Superior temporal gyrus (tissue), 1 donor: Measurements from ENCODE around the gene PORCN.

Experiments used
- DNase-seq: peaks from one replicate; pipeline ENCODE4 v3.0.0-alpha.2; 2016; ENCODE audit errors: extremely low spot score

PORCN gene

GRCh38 chrX:48508400-48509244 is at the start of gene PORCN:
TSS of gene PORCN (plus strand) at chrX:48508992. CDS start at chrX:48509821, 829 bp downstream.
- DNase-seq, result peak; percentile 51

GRCh38 chrX:48459483-48459882 is 49.3 kb upstream of the PORCN start:
- DNase-seq, result no peak

- no peak for DNase-seq
Measured at GRCh38 chrX:48460031-48460430, 48.8 kb upstream of the PORCN start.

- DNase-seq, result no peak
Measured at GRCh38 chrX:48460606-48461005, 48.2 kb upstream of the PORCN start.

DNA sequence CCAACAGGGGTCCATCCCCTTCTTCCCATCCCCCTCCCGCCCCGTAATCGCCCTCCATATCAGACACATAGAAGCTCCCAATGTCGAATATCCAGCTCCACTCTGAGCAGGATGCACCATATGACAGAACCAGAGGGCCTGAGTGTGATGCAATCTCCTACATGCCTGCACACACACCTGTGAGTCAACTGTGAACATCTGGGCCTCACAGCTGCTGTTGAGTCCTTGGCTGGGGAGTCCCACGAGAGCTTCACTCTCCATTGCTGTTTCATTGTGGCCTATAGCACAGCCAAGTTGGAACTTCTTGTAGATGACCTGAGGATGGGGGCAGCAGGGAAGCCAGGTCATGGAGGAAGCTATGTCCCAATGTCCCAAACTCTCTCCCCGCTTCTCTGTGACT is 47.0 kb upstream of the PORCN start:
- DNase-seq, result no peak

- DNase-seq, result no peak
Measured at GRCh38 chrX:48465336-48465933, 43.4 kb upstream of the PORCN start.

DNA sequence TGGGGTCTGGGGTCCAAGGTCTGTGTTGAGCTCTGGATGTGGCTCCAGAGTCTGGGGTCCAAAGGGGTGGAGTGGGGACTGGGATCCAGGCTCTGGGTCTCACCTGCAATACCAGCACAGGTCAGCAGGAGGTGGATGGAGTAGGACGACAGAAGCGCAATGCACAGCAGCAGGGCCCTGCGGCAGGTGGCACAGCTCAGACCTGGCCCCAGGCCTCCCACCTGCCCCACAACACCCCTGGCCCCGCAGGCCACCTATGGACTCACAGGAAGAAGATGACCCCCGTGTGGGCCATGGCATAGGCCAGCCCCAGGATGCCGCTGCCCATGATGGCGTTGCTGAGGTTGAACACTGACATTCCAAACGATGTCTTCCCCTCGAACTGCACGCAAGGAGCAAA is 42.1 kb upstream of the PORCN start:
- DNase-seq, result no peak

GRCh38 chrX:48467281-48467761 is 41.5 kb upstream of the PORCN start:
- no peak for DNase-seq

GRCh38 chrX:48468247-48468671 is 40.5 kb upstream of the PORCN start:
- DNase-seq, result no peak

GRCh38 chrX:48468693-48469691 is 39.8 kb upstream of the PORCN start:
- DNase-seq, result no peak

DNA sequence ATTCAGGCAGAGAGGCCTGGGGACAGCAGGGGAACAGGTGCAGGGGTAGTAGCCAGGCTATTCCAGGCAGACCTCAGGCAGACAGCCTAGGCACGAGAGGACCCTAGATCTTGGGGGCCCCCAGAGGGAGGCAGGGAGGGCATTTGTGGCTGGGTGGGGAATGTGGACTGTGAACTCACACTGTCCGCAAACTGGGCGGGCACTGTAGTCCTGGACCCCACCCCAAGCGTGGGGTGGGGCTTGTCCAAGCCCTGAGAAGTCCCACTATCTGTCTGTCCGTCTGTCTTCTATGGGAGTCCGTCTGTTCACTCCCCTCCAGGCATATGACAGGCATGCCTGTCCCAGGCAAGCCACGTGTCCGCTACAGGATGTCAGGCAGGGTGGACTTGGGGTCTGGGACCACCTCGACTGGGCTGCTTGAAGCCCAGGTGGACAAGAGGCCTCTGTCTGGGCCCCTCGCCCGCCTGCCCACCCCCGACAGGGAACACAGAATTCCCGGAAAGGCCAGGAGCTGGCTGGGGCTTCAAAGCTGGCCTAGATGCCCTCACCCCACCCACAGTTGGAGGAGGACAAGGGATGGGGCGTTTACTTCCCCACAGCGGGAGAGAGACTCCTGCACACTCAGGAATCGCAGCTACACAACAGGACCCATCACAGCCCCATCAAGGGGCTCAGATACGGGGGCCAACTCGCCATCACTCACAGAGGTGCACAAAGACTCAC is 38.5 kb upstream of the PORCN start, which contains the start of gene SLC38A5:
Gene SLC38A5 (minus strand): TSS at position 151 of the 723 bp plus-strand sequence. CDS start 2,336 bp downstream, outside the sequence.
- no peak for DNase-seq

- no peak for DNase-seq
Measured at GRCh38 chrX:48470833-48471118, 38.0 kb upstream of the PORCN start.

DNA sequence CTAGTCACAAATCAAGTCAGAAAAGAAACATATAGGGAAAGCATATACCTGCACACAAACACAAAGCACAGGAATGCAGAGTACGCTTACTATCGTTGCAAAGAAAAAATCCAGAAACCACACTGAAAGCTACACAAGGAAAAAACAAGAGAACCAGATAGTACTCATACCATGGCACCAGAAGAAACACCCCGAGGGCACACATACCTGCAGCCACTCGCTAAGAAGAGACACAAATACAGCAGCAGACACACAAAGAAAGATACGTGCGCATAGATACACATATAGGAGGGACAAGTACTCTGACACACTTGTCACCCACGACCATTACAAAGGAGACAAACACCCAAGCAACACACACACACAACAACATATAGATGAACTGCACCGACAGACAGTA is 37.3 kb upstream of the PORCN start:
- no peak for DNase-seq

DNA sequence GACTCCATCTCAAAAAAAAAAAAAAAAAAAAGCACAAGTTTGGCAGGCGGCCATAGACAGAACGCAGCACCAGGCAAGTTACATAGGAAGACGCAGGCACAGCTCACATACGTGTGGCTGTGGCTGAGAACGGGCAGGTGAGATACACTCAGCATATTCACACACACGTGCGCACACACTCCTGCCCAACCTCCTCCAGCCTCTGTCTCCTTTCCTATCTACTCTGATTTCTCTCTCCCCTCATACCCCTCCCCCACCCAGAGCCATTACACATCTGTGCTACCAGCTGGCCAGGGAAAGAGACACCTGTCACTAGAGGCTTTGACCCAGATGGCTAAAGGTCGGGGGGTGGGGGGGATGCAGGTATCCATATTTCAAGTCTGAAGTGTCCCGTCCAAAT is 36.6 kb upstream of the PORCN start:
- DNase-seq, result no peak

DNA sequence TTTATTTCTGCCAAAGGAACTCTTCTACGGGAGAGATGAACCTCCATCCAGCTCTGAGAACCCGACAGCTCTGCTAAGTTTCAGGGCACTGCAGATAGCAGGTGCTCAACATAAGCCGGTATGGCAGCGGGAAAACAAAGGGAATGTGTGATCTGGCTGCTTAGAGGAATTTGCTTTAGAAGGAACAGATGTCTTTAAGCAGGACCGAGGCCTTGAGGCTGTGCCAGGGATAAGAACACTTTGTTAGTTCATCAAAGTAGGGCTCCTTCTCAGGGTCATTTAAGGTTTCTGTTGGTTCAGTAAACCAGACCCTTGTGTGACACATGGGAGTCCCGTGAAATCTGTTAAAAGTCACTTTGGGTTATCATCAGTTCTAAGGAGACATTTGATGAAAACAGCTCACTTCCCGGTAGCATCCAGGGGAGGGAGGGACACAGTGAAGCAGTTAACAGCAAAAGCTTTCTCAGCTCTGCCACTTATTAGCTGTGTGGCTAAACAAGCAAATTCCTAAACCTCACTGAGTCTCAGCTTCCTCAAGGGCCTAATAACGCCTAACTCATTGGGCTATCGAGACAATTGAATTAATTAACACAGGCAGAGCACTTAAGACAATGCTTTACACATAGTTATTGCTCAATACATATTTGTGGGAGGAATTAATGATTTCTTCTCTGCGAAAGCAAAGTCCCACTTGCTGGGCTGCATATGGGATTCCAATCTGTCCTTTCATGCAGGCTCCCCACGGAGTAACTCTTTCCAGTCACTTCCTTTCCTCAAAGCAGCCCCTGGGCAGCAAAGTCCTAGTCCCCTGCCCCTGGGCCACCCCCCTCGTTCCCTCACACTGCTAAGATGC is 35.7 kb upstream of the PORCN start:
- DNase-seq, result no peak

DNA sequence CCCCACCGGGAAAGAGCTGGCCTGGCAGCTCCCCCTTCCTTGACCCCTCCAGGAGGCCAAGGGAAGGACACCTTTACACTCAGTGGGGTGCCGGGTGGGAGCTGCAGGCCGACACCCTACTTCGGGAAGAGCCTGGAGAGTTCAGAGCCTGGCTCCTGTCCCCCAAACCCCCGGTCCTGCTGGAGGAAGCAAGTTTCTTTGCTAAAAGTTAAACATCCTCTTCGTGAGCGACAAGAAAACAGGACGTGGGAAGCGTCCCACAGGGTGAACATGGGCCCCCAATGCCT is 35.1 kb upstream of the PORCN start:
- no peak for DNase-seq

GRCh38 chrX:48474127-48474526 is 34.7 kb upstream of the PORCN start:
- peak; percentile 9 for DNase-seq

GRCh38 chrX:48474581-48474980 is 34.2 kb upstream of the PORCN start:
- DNase-seq, result no peak

DNA sequence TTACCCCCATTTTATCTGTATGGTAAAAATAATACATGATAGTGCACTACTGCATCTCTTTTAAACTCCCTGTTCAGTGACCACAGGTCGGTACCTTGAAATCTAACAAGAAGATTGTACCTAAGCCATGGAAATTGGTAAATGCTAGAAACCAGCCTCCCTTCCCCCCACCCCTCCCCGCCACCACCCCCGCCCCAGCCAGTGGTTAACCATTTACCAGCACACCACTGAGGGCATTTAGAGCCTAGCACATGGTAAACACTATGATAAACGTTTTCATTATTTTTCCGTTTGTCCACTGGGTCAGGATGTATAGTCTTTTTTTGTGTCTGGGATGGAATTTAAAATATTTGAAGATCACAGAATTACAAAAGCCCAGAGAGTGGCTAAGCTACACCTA is 33.5 kb upstream of the PORCN start:
- DNase-seq, result no peak

GRCh38 chrX:48475774-48476577 is 32.8 kb upstream of the PORCN start, which contains the start of gene FTSJ1:
TSS of gene FTSJ1 (plus strand) at chrX:48476199. CDS start at chrX:48478048, 1,849 bp downstream.
- peak; percentile 90 for DNase-seq
